Endothelial cell of umbilical vein (primary cell): ENCODE data around the gene SPATA24. TPM values are rescaled to one million over a fixed set of nuclear protein-coding genes. Genes with fewer than 3 reads are reported as not detected.

Experiments
- BruUV-seq: library from RNA; stranded (reverse); fragments of 400-500 nt; replicated peaks from 2 replicates; lab custom pipeline; 2021; lab: Mats Ljungman, UMichigan
- CTCF ChIA-PET: fragments of 300-600, 350-600 bp; sonication (Branson Sonifier 250); formaldehyde crosslinking; loops from one replicate; lab custom pipeline; 2021; ENCODE audit warnings: antibody characterized with exemption, inconsistent platforms; lab: Charles Lee
- POLR2A ChIA-PET: fragments of 300-600, 350-600 bp; sonication (Branson Sonifier 250); formaldehyde crosslinking; loops from one replicate; lab custom pipeline; 2021; ENCODE audit warnings: antibody characterized with exemption, inconsistent platforms; lab: Charles Lee
- DNase-seq: peaks from one replicate; pipeline ENCODE4 v3.0.0-alpha.2; 2011; ENCODE audit warnings: low read depth, low spot score
- FAIRE-seq: peaks from 2 replicates; lab custom pipeline; 2011; peaks lifted over from hg19 to GRCh38; lab: Jason Lieb, UNC
- H2AFZ ChIP-seq: 2 replicates; pipeline ENCODE4 v1.6.0; 2012; ENCODE audit warnings: low read depth, low read length, control low read depth, inconsistent platforms
- H3K27ac ChIP-seq: 2 replicates; pipeline ENCODE4 v1.5.1; 2011; ENCODE audit warnings: low read depth, mild to moderate bottlenecking, control low read depth, low read length, moderate library complexity; ENCODE audit not compliant: insufficient read depth
- H3K27me3 ChIP-seq, 2 experiments: 2 replicates each; pipeline versions ENCODE4 v1.6.0 to v1.6.1; 2011; ENCODE audit warnings: low read length in 2 of 2, mixed read lengths in 1 of 2; ENCODE audit not compliant: control insufficient read depth in 2 of 2, insufficient read depth in 2 of 2
- H3K36me3 ChIP-seq, 2 experiments: 2 replicates in 1 of 2; 3 replicates in 1 of 2; pipeline ENCODE4 v1.5.1; 2011; ENCODE audit warnings: low read length in 2 of 2, mild to moderate bottlenecking in 1 of 2, moderate library complexity in 1 of 2; ENCODE audit not compliant: control insufficient read depth in 2 of 2, insufficient read depth in 2 of 2; ENCODE audit errors: extremely low read depth in 1 of 2
- H3K4me1 ChIP-seq: 3 replicates; pipeline ENCODE4 v1.5.1; 2011; ENCODE audit warnings: mild to moderate bottlenecking, low read length; ENCODE audit not compliant: control insufficient read depth, insufficient read depth; ENCODE audit errors: extremely low read depth
- H3K4me2 ChIP-seq: 2 replicates; pipeline ENCODE4 v1.6.1; 2011; ENCODE audit warnings: low read length, control low read depth, mixed read lengths; ENCODE audit not compliant: insufficient read depth
- H3K4me3 ChIP-seq, 3 experiments: fragments of 200-600 bp in 1 of 3; sonication (generic), shearing (Covaris generic) in 1 of 3; replicated peaks in 1 of 3; 2 replicates each; pipeline ENCODE4 v1.5.1; 2011 to 2016; ENCODE audit warnings: control low read depth in 3 of 3, low read length in 3 of 3, mild to moderate bottlenecking in 2 of 3, inconsistent platforms in 1 of 3, low read depth in 1 of 3, moderate library complexity in 1 of 3; ENCODE audit not compliant: insufficient read depth in 1 of 3
- H3K79me2 ChIP-seq: 2 replicates; pipeline ENCODE4 v1.6.0; 2012; ENCODE audit warnings: low read length, inconsistent platforms; ENCODE audit not compliant: control insufficient read depth, insufficient read depth
- H3K9ac ChIP-seq: replicated peaks from 2 replicates; pipeline ENCODE3; 2011; ENCODE audit warnings: low read length, control low read depth; ENCODE audit not compliant: insufficient read depth; ENCODE audit errors: extremely low read depth
- H3K9me1 ChIP-seq: replicated peaks from 3 replicates; pipeline ENCODE4 v1.6.0; 2011; ENCODE audit warnings: mild to moderate bottlenecking, low read length; ENCODE audit not compliant: control insufficient read depth, insufficient read depth; ENCODE audit errors: extremely low read depth
- H3K9me3 ChIP-seq: replicated peaks from 2 replicates; pipeline ENCODE4 v1.5.1; 2012; ENCODE audit warnings: low read length, inconsistent platforms; ENCODE audit not compliant: control insufficient read depth, insufficient read depth
- H4K20me1 ChIP-seq: replicated peaks from 2 replicates; pipeline ENCODE3; 2011; ENCODE audit warnings: mild to moderate bottlenecking, low read length; ENCODE audit not compliant: control insufficient read depth, insufficient read depth; ENCODE audit errors: extremely low read depth
- EZH2 ChIP-seq: IDR thresholded peaks from 2 replicates; pipeline ENCODE4 v1.6.1; 2012; ENCODE audit warnings: borderline replicate concordance, low read depth, mild to moderate bottlenecking, moderate library complexity, low read length, inconsistent platforms; ENCODE audit not compliant: severe bottlenecking
- FOS ChIP-seq: IDR thresholded peaks from 2 replicates; pipeline ENCODE4 v1.6.1; 2011; ENCODE audit warnings: mild to moderate bottlenecking, low read length, moderate library complexity, borderline replicate concordance; ENCODE audit not compliant: insufficient read depth
- GATA2 ChIP-seq: IDR thresholded peaks from 2 replicates; pipeline ENCODE4 v1.7.0; 2011; ENCODE audit warnings: low read depth, mild to moderate bottlenecking, moderate library complexity, mixed read lengths, low read length; ENCODE audit not compliant: insufficient read length, insufficient read depth
- JUN ChIP-seq: IDR thresholded peaks from 2 replicates; pipeline ENCODE4 v1.6.1; 2011; ENCODE audit warnings: borderline replicate concordance, low read depth; ENCODE audit not compliant: insufficient read length, insufficient read depth
- MYC ChIP-seq: IDR thresholded peaks from one replicate; pipeline ENCODE4 v1.6.1; 2011; ENCODE audit warnings: mild to moderate bottlenecking, low read depth, low read length
- POLR2A ChIP-seq: IDR thresholded peaks from 2 replicates; pipeline ENCODE4 v1.6.1; 2012; ENCODE audit warnings: low read depth, mild to moderate bottlenecking, control low read depth, low read length
- POLR2AphosphoS5 ChIP-seq: IDR thresholded peaks from 2 replicates; pipeline ENCODE4 v1.6.1; 2012; ENCODE audit warnings: low read depth, mild to moderate bottlenecking, control low read depth, low read length, moderate library complexity; ENCODE audit not compliant: insufficient read depth
- dilution Hi-C: fragments of 300-500 bp; cut with MboI; formaldehyde crosslinking; loops from one replicate; pipeline ENCODE4 v1.15.0; 2019; ENCODE audit warnings: low sequenced_read_pairs; ENCODE audit not compliant: extremely low pct_ligation_motif_present
- intact Hi-C: fragments of 100-400 bp; cut with micrococcal nuclease; formaldehyde crosslinking; loops from one replicate; pipeline ENCODE4 v1.10.0; 2022
- polyA plus RNA-seq, 4 experiments: library from polyadenylated mRNA; depleted of rRNA in 3 of 4; stranded (reverse) in 3 of 4; unstranded in 1 of 4; fragments of >200 nt; gene quantifications; 2 replicates each; pipeline versions ENCODE4 v1.2.1 to v1.2.3, GENCODE V29; 2011 to 2012; ENCODE audit warnings: missing spikeins in 1 of 4
- total RNA-seq: library from RNA; stranded (reverse); gene quantifications from 2 replicates; pipeline ENCODE4 v1.2.3, GENCODE V29; 2021
- TF ChIP-seq, protein P1 (sequence below): IDR thresholded peaks from 2 replicates; pipeline ENCODE4 v1.6.1; 2011; ENCODE audit not compliant: insufficient read depth, insufficient read length
- TF ChIP-seq, protein P2 (sequence below), 2 donors: IDR thresholded peaks; 1 replicate in 1 of 2; 2 replicates in 1 of 2; pipeline ENCODE4 v1.5.1; 2011; ENCODE audit warnings: low read length in 2 of 2, mild to moderate bottlenecking in 2 of 2, moderate library complexity in 2 of 2, control low read depth in 1 of 2, inconsistent platforms in 1 of 2, low read depth in 1 of 2; ENCODE audit not compliant: insufficient read depth in 1 of 2; ENCODE audit errors: extremely low read depth in 1 of 2

Gene SPATA24
- total and polyA plus RNA-seq, 2 donors (not counting 3 experiments of a cell fraction or from before 2014, with no cell fraction given): 3.2 to 7.9 TPM

DNA sequence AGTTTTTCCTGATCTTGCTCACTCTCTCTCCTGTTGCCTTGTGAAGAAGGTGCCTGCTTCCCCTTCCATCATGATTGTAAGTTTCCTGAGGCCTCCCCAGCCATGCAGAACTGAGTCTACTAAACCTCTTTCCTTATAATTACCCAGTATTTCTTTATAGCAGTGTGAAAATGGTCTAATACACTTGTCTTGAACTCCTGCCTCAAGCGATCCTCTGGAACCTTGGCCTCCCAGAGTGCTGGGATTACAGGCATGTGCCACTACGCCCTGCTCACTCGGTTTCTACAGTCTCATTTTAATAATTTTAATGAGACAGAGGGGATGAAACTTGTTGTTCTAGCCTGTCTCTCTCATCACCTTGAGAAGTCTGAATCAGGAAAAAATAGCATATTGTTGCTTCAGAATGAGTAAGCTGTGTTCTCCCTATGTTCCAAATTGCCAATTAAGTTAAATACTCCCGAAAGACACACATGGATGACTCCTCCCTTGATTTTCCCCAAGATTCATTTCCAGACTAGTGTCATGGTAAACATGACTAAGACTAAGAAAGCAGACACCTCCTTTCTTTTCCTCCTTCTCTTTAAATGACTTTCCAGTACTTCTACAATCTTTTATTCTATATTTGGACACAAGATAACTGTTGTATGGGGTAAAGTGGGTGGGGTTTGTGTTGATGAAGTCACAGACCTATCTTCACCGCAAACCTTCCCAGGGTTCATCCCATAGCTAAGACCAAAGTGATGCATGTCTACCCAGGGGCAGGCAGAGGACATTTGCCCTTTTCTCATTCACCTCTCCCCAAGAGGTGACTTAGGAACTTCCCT lies 43.3 kb upstream of the SPATA24 start:
- no peaks in the 10 kb centered on the region for H3K9me3 ChIP-seq
- intact Hi-C loops (no loop called here), dilution Hi-C loops (no loop called here)
- TF ChIP-seq, protein P1, sequence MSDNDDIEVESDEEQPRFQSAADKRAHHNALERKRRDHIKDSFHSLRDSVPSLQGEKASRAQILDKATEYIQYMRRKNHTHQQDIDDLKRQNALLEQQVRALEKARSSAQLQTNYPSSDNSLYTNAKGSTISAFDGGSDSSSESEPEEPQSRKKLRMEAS: no peak
- TF ChIP-seq GATA2 (no peak), JUN (no peak), FOS (no peak), EZH2 (no peak), POLR2AphosphoS5 (no peak), MYC (no peak), POLR2A (no peak)
- TF ChIP-seq, protein P2, sequence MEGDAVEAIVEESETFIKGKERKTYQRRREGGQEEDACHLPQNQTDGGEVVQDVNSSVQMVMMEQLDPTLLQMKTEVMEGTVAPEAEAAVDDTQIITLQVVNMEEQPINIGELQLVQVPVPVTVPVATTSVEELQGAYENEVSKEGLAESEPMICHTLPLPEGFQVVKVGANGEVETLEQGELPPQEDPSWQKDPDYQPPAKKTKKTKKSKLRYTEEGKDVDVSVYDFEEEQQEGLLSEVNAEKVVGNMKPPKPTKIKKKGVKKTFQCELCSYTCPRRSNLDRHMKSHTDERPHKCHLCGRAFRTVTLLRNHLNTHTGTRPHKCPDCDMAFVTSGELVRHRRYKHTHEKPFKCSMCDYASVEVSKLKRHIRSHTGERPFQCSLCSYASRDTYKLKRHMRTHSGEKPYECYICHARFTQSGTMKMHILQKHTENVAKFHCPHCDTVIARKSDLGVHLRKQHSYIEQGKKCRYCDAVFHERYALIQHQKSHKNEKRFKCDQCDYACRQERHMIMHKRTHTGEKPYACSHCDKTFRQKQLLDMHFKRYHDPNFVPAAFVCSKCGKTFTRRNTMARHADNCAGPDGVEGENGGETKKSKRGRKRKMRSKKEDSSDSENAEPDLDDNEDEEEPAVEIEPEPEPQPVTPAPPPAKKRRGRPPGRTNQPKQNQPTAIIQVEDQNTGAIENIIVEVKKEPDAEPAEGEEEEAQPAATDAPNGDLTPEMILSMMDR (IDR thresholded peaks at IDR 0.05; ENCODE audit: extremely low read depth in 1 of 2, insufficient read depth in 1 of 2, low read depth in 1 of 2, low read length in 2 of 2): no peak
- H3K4me3 ChIP-seq: no peak overlapping the region
- peaks cover 58% of the 10 kb centered on the region for H3K4me1 ChIP-seq
- peaks cover 33 to 38% of the 10 kb centered on the region in 2 experiments for H3K36me3 ChIP-seq
- H3K9me1 ChIP-seq: no peaks in the 10 kb centered on the region
- ChIA-PET POLR2A (interaction anchor here (0.7 kb wide), 1 partner anchor 14 kb away, joined by 5 read pairs; no protein-coding TSS in a partner anchor), CTCF (interaction anchor here (0.8 to 3.6 kb wide), 4 partner anchors 25 to 66 kb away, joined by 3 to 44 read pairs (median 8); no protein-coding TSS in a partner anchor)
- peak overlapping the region; percentile 32 for H3K27ac ChIP-seq
- H3K9ac ChIP-seq: no peak overlapping the region
- H3K27me3 ChIP-seq: no peaks in the 10 kb centered on the region
- H3K4me2 ChIP-seq: no peak overlapping the region
- DNase-seq (peak; percentile 15), FAIRE-seq (no peak)
- H2AFZ ChIP-seq: no peak overlapping the region
- H3K79me2 ChIP-seq: peaks cover 8% of the 10 kb centered on the region
- BruUV-seq: no TSS peak
- H4K20me1 ChIP-seq: no peaks in the 10 kb centered on the region
